Sigmoid colon (tissue), 3 donors: ENCODE measurements around the gene PLA2G4D.

Experiments
- CTCF ChIP-seq, 4 experiments: fragments of 450-650 bp in 3 of 4; fragments of 200-600 bp in 1 of 4; IDR thresholded peaks; one replicate each; pipeline ENCODE4 v1.5.1; 2016 to 2019; ENCODE audit warnings: antibody characterized with exemption in 4 of 4, mild to moderate bottlenecking in 3 of 4, moderate library complexity in 2 of 4
- POLR2A ChIP-seq, 2 donors: fragments of 450-650 bp; IDR thresholded peaks; one replicate each; pipeline ENCODE4 v1.6.1; 2016; ENCODE audit warnings: antibody characterized with exemption in 2 of 2, mild to moderate bottlenecking in 2 of 2, moderate library complexity in 2 of 2

- TF ChIP-seq CTCF (IDR thresholded peaks at IDR 0.05) (no peak), POLR2A (IDR thresholded peaks at IDR 0.05) (no peak)
These were observed 35.6 kb downstream of the PLA2G4D start for GRCh38 chr15:42058791-42059190.
